HFF-Myc (cell line): Measurements from ENCODE around the gene DENND1A.

ENCODE experiments used
- DNase-seq: peaks from one replicate; pipeline ENCODE4 v3.0.0-alpha.2; 2011; ENCODE audit warnings: low read depth; ENCODE audit errors: extremely low read depth
- H3K4me3 ChIP-seq: replicated peaks from 2 replicates; pipeline ENCODE4 v1.5.1; 2011; ENCODE audit warnings: low read depth, mild to moderate bottlenecking, control low read depth, low read length
- CTCF ChIP-seq: IDR thresholded peaks from 2 replicates; pipeline ENCODE4 v1.5.1; 2012; ENCODE audit warnings: mild to moderate bottlenecking, low read depth, low read length, control low read depth; ENCODE audit errors: missing control alignments

The DENND1A gene

GRCh38 chr9:123972618-123973017 lies 42.7 kb upstream of the DENND1A start:
- no peak for DNase-seq
- TF ChIP-seq CTCF = no peak
- H3K4me3 ChIP-seq = no peak overlapping the region

- DNase-seq = no peak
- TF ChIP-seq CTCF = no peak
- H3K4me3 ChIP-seq = no peak overlapping the region
These were observed 37.4 kb upstream of the DENND1A start for GRCh38 chr9:123967323-123967722.

GRCh38 chr9:123965801-123966686 lies 36.1 kb upstream of the DENND1A start:
- H3K4me3 ChIP-seq = no peak overlapping the region
- TF ChIP-seq CTCF = no peak
- no peak for DNase-seq

- no peak for DNase-seq
- H3K4me3 ChIP-seq = no peak overlapping the region
- no peak for TF ChIP-seq CTCF
These were observed 34.8 kb upstream of the DENND1A start for GRCh38 chr9:123964761-123965160.

GRCh38 chr9:123960965-123961364 lies 31.0 kb upstream of the DENND1A start:
- no peak for DNase-seq
- TF ChIP-seq CTCF = no peak
- H3K4me3 ChIP-seq = no peak overlapping the region

- DNase-seq = no peak
- no peak for TF ChIP-seq CTCF
These were observed 30.4 kb upstream of the DENND1A start for GRCh38 chr9:123960366-123960765.

GRCh38 chr9:123959787-123960186 lies 29.9 kb upstream of the DENND1A start:
- DNase-seq = no peak
- H3K4me3 ChIP-seq = no peak overlapping the region
- TF ChIP-seq CTCF = no peak

More at GRCh38 chr9:123960366-123960765, 30.4 kb upstream of the DENND1A start:
- H3K4me3 ChIP-seq = no peak overlapping the region
